22Rv1 (cell line): Measurements from ENCODE around the gene FAT1.

Experiments used
- CTCF ChIP-seq: fragments of 450-650 bp; IDR thresholded peaks from 2 replicates; pipeline ENCODE4 v1.5.1; 2017; ENCODE audit warnings: mild to moderate bottlenecking
- ZFX ChIP-seq: fragments of 450-650 bp; IDR thresholded peaks from 2 replicates; pipeline ENCODE4 v1.6.1; 2017; ENCODE audit warnings: antibody characterized with exemption, borderline replicate concordance

- TF ChIP-seq CTCF (no peak), ZFX (no peak)
These were observed 143.0 kb downstream of the FAT1 start for GRCh38 chr4:186580669-186581068.
